ENCODE results near the gene TFAM. TPM values are rescaled to one million over a fixed set of nuclear protein-coding genes. Genes with fewer than 3 reads are reported as not detected.

TFAM gene
- total and polyA plus RNA-seq, 3 donors from 2014 or later, result 36.3 to 65.7 (median 57.2) TPM

- no peaks in the 10 kb centered on the region for H3K4me1 ChIP-seq
- no peaks in the 10 kb centered on the region for H3K9me3 ChIP-seq
- TF ChIP-seq POLR2A (IDR thresholded peaks at IDR 0.05) (no peak), CTCF (IDR thresholded peaks at IDR 0.05) (no peak)
- H3K27me3 ChIP-seq, result no peaks in the 10 kb centered on the region
- WGBS, 2 donors, result 71 to 87% methylated on average over 1 of the region's 1 CpG
- no peak overlapping the region for H3K27ac ChIP-seq
- intact Hi-C loops (cut with DNase I; ENCODE audit: low total_unique reads), result loop anchor here (10.0 kb wide), 1 partner anchor 576 kb away; no protein-coding TSS in a partner anchor
- H3K4me3 ChIP-seq, result no peak overlapping the region
- H3K36me3 ChIP-seq (ENCODE audit: low read depth, missing control alignments), result no peaks in the 10 kb centered on the region
- no peak for DNase-seq
Measured at GRCh38 chr10:58438986-58439385, 53.8 kb downstream of the TFAM start.

GRCh38 chr10:58439632-58440364, 54.6 kb downstream of the TFAM start:
- no peak for TF ChIP-seq POLR2A (IDR thresholded peaks at IDR 0.05)
- TF ChIP-seq CTCF (IDR thresholded peaks at IDR 0.05), result no peak
- DNase-seq, result no peak
- no peak overlapping the region for H3K27ac ChIP-seq
- no peaks in the 10 kb centered on the region for H3K27me3 ChIP-seq
- intact Hi-C loops (cut with DNase I; ENCODE audit: low total_unique reads), result loop anchor here (10.0 kb wide), 1 partner anchor 575 kb away; no protein-coding TSS in a partner anchor
- 75 to 84% methylated on average over 5 of the region's 5 CpGs for WGBS, 2 donors
- H3K9me3 ChIP-seq, result no peaks in the 10 kb centered on the region
- no peak overlapping the region for H3K4me3 ChIP-seq
- no peaks in the 10 kb centered on the region for H3K4me1 ChIP-seq
- H3K36me3 ChIP-seq (ENCODE audit: low read depth, missing control alignments), result no peaks in the 10 kb centered on the region

- H3K9me3 ChIP-seq, result no peaks in the 10 kb centered on the region
- H3K27ac ChIP-seq, result no peak overlapping the region
- no peaks in the 10 kb centered on the region for H3K27me3 ChIP-seq
- no peaks in the 10 kb centered on the region for H3K4me1 ChIP-seq
- DNase-seq, result no peak
- H3K4me3 ChIP-seq, result no peak overlapping the region
- TF ChIP-seq CTCF (IDR thresholded peaks at IDR 0.05) (no peak), POLR2A (IDR thresholded peaks at IDR 0.05) (no peak)
- WGBS, 2 donors, result 0% methylated on average over 1 of the region's 1 CpG
- intact Hi-C loops (cut with DNase I; ENCODE audit: low total_unique reads), result no loop called here
- H3K36me3 ChIP-seq (ENCODE audit: low read depth, missing control alignments), result no peaks in the 10 kb centered on the region
Measured at GRCh38 chr10:58440484-58440883, 55.3 kb downstream of the TFAM start.

- Histone ChIP-seq H3K4me1 (no peaks in the 10 kb centered on the region), H3K4me3 (no peak overlapping the region), H3K9me3 (no peaks in the 10 kb centered on the region), H3K27ac (no peak overlapping the region), H3K27me3 (no peaks in the 10 kb centered on the region), H3K36me3 (ENCODE audit: low read depth, missing control alignments) (no peaks in the 10 kb centered on the region)
- intact Hi-C loops (cut with DNase I; ENCODE audit: low total_unique reads), result no loop called here
- no peak for DNase-seq
- WGBS, 2 donors, result 57 to 58% methylated on average over 3 of the region's 3 CpGs
- TF ChIP-seq POLR2A (IDR thresholded peaks at IDR 0.05), result no peak
- TF ChIP-seq CTCF (IDR thresholded peaks at IDR 0.05), result no peak
Measured at GRCh38 chr10:58444321-58444720, 59.1 kb downstream of the TFAM start.

GRCh38 chr10:58444876-58445275, 59.7 kb downstream of the TFAM start:
- intact Hi-C loops (cut with DNase I; ENCODE audit: low total_unique reads), result no loop called here
- Histone ChIP-seq H3K36me3 (ENCODE audit: low read depth, missing control alignments) (no peaks in the 10 kb centered on the region), H3K4me1 (no peaks in the 10 kb centered on the region), H3K4me3 (no peak overlapping the region), H3K27me3 (no peaks in the 10 kb centered on the region), H3K27ac (no peak overlapping the region), H3K9me3 (no peaks in the 10 kb centered on the region)
- 44 to 52% methylated on average over 6 of the region's 6 CpGs for WGBS, 2 donors
- DNase-seq, result no peak
- TF ChIP-seq POLR2A (IDR thresholded peaks at IDR 0.05) (no peak), CTCF (IDR thresholded peaks at IDR 0.05) (no peak)
